ES-I3 (cell line): Measurements from ENCODE around the gene TOM1.
A peak's percentile ranks its signal among the peaks of the same experiment; 100 is the strongest.
"Not testable (repeated sequence)": the region's sequence is repeated elsewhere in the genome, so short reads cannot be mapped to it uniquely, and the experiment has no call there.

ENCODE experiments used
- H3K36me3 ChIP-seq: 2 replicates; pipeline ENCODE4 v1.6.1; 2013; ENCODE audit warnings: mild to moderate bottlenecking, low read length, control low read depth, moderate library complexity; ENCODE audit not compliant: insufficient read depth
- H3K4me1 ChIP-seq: 2 replicates; pipeline ENCODE4 v1.6.1; 2013; ENCODE audit warnings: mild to moderate bottlenecking, control low read depth, low read length; ENCODE audit not compliant: insufficient read depth
- H3K9ac ChIP-seq: 2 replicates; pipeline ENCODE4 v1.6.1; 2013; ENCODE audit warnings: low read depth, mild to moderate bottlenecking, low read length, moderate library complexity
- H3K9me3 ChIP-seq: 2 replicates; pipeline ENCODE4 v1.6.1; 2013; ENCODE audit warnings: mild to moderate bottlenecking, low read length, moderate library complexity; ENCODE audit not compliant: control insufficient read depth, insufficient read depth

TOM1 gene

DNA sequence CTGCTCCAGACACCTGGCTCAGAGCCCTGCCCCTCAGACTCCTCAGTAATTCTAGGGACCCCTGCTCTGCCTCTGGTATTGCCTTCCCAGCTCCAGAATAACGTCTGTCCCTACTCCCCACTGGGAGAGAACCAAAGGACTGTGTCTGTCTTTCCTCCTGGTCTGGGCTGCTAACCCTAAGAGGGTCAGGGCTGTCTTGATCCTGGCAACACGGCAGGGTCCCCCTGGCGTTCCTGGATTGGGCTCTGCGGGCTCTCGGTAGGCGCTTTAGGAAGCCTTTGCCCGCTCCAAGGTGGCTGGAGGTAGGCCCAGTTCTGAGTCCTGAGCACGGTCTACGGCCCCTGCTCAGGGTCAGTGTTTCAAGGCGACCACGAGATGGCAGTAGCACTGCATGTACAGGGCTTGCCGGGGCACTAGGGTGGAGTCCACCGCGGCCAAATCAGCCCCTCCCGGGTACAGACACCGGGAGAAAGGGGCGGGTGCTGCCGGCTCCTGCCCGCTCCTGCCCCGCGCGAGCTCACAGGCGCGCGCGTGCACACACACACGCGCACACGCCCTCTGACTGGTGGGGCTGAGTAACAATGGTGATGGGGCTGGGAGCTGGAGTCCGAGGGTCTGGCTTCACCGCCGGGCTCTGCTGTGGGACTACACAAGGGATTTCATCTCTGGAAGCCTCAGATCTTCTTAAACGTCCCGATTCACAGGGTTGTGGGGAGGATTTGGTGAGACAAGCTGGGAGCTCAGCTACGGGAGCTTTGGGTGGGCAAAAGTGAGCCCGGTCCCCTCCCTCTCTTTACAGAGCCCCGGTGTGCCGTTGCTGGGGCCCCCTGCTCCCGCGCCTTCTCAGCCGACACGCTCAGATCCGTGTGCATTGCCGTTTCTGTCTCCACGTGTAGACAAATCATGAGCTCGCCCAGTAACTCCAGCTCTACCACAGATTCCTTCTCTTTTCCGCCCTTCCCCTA is 51.1 kb downstream of the TOM1 start:
- H3K36me3 ChIP-seq, result no peaks in the 10 kb centered on the region
- peak overlapping the region; percentile 75 for H3K9ac ChIP-seq
- no peaks in the 10 kb centered on the region for H3K9me3 ChIP-seq
- peaks cover 2% of the 10 kb centered on the region; the same call in 1 of the 2 replicates for H3K4me1 ChIP-seq

DNA sequence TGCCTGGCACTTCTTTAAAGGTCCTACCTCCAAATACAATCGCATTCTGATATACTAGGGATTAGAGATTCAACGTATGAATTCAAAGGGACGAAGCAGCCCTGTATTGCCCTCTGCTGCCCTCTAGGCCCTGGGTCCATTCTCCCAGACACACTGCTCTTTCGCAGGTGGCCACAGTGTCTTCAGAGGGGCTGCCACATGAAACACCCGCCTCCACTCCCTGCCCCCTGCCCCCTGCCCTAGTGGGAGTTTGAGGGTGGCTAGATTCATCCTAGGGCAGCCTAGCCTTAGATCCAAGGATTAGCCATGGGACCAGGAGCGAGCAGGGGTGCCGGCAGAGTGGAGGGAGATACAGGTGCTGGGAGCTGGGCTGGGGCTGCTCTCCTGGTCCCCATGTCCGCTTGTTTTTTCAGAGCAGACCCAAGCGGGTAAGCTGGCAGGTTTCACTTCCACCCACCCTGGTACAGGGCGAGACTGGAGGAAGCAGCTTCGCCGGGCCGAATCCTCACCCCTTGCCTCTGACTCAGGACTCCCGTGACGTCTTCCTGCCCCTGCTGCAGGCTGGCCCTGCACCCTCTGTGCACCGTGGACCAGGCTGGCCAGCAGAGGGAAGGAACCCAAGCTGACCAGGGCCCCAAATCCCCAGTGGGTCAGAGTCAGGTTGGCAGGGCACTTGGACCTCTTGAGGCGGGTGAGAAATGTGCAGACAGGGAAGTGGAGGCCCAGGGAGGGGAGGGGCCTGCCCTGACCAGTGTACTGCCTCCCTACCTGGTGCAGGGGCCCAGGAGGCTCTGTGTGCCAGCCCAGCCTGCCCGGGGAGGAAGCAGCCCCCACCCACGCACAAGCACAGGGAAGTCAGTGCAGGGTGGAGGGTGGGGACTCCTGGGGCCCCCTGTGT is 52.8 kb downstream of the TOM1 start:
- H3K4me1 ChIP-seq, result peaks cover 2% of the 10 kb centered on the region; the same call in 1 of the 2 replicates
- no peak overlapping the region for H3K9ac ChIP-seq
- H3K36me3 ChIP-seq, result no peaks in the 10 kb centered on the region
- H3K9me3 ChIP-seq, result no peaks in the 10 kb centered on the region

- no peaks in the 10 kb centered on the region for H3K9me3 ChIP-seq
- peaks cover 2% of the 10 kb centered on the region; the same call in 1 of the 2 replicates for H3K4me1 ChIP-seq
- H3K36me3 ChIP-seq, result no peaks in the 10 kb centered on the region
- H3K9ac ChIP-seq, result no peak overlapping the region
Measured at GRCh38 chr22:35353318-35353717, 53.6 kb downstream of the TOM1 start.

DNA sequence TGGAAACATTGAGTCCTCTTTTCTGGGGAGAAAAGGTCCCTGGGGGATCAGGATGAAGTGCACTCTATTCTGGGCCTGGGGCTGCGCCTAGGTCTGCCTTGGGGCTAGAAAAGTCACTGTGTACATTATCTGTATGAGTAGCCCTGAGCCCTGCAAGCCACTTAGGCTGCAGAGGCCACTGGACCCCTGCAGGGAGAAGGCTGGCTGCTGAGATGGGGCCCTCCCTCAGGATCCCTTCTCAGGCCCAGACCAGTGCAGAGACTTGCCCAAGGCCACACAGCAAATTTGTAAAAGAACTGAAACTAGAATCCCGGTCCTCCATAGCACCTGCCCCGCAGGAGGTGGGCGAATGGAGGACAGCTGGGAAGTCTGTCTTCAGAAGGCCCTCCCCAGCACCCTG is 54.4 kb downstream of the TOM1 start:
- H3K9me3 ChIP-seq, result no peaks in the 10 kb centered on the region
- H3K4me1 ChIP-seq, result peaks cover 2% of the 10 kb centered on the region; the same call in 1 of the 2 replicates
- no peak overlapping the region for H3K9ac ChIP-seq
- no peaks in the 10 kb centered on the region for H3K36me3 ChIP-seq

- Histone ChIP-seq H3K36me3 (no peaks in the 10 kb centered on the region; the same call in 1 of the 2 replicates), H3K4me1 (peaks cover 6% of the 10 kb centered on the region; the same call in 1 of the 2 replicates), H3K9ac (no peak overlapping the region), H3K9me3 (no peaks in the 10 kb centered on the region)
Measured at GRCh38 chr22:35357883-35358621, 58.4 kb downstream of the TOM1 start.

GRCh38 chr22:35359380-35360065 is 59.8 kb downstream of the TOM1 start:
- Histone ChIP-seq H3K9me3 (no peaks in the 10 kb centered on the region), H3K4me1 (peaks cover 6% of the 10 kb centered on the region; the same call in 1 of the 2 replicates), H3K36me3 (no peaks in the 10 kb centered on the region; the same call in 1 of the 2 replicates), H3K9ac (no peak overlapping the region)

- H3K4me1 ChIP-seq, result peaks cover 6% of the 10 kb centered on the region; the same call in 1 of the 2 replicates
- H3K9me3 ChIP-seq, result no peaks in the 10 kb centered on the region
- H3K36me3 ChIP-seq, result no peaks in the 10 kb centered on the region; the same call in 1 of the 2 replicates
- H3K9ac ChIP-seq, result no peak overlapping the region
Measured at GRCh38 chr22:35361001-35361558, 61.4 kb downstream of the TOM1 start.

DNA sequence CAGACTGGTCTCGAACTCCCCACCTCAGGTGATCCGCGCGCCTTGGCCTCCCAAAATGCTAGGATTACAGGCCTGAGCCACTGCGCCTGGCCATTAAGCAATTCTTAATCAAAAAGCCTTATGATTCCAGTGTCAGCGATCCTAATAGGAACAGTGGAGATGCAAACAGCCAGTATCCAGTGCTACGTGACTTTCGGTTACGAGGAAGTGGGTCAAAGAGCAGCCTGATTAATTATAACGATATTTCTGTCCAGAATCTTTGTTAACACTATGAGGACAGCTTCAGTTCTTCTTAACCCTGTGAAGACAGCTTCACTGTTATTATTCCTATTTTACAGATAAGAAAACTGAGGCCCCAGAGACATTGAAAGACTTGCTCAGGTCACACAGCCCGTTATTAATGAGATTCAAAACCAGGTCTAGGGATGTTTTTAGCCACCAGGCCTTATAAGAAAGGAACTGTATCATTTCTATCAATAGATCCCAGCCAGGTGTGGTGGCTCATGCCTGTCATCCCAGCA is 63.9 kb downstream of the TOM1 start:
- no peak overlapping the region for H3K9ac ChIP-seq
- no peaks in the 10 kb centered on the region for H3K9me3 ChIP-seq
- no peaks in the 10 kb centered on the region; the same call in 1 of the 2 replicates for H3K36me3 ChIP-seq
- peaks cover 6% of the 10 kb centered on the region; the same call in 1 of the 2 replicates for H3K4me1 ChIP-seq

GRCh38 chr22:35364230-35364629 is 64.5 kb downstream of the TOM1 start:
- not testable (repeated sequence) for H3K9me3 ChIP-seq, H3K36me3 ChIP-seq, H3K4me1 ChIP-seq, H3K9ac ChIP-seq

DNA sequence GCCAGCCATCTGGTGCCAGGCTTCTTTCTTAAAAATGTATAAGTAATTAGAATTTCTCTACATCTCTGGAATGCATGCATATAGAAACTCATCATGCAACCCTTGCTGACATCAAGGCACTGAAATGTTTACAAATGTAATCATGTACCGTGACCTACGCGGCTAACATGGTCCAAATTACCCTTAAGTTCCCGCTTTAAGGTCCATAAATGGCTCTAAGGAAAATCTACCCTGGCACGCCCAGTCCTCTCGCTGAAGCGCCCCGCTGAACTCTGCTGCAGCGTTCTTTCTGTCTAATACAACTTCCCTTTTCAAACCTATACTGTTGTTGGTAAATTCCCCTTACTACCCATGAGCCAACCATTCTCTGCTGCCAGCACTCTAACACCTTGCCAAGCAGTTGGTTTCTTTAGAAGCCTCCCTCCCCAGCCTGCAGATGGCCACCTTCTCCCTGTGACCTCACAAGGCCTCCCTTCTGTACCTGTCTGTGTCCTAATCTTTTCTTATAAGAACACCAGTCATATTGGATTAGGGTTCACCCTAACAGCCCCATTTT is 67.7 kb downstream of the TOM1 start:
- Histone ChIP-seq H3K4me1 (peaks cover 12% of the 10 kb centered on the region; the same call in 1 of the 2 replicates), H3K9me3 (no peaks in the 10 kb centered on the region), H3K9ac (no peak overlapping the region), H3K36me3 (no peaks in the 10 kb centered on the region; the same call in 1 of the 2 replicates)

GRCh38 chr22:35368386-35368785 is 68.7 kb downstream of the TOM1 start:
- peaks cover 12% of the 10 kb centered on the region; the same call in 1 of the 2 replicates for H3K4me1 ChIP-seq
- no peaks in the 10 kb centered on the region for H3K9me3 ChIP-seq
- H3K36me3 ChIP-seq, result no peaks in the 10 kb centered on the region
- H3K9ac ChIP-seq, result no peak overlapping the region

GRCh38 chr22:35369996-35370395 is 70.3 kb downstream of the TOM1 start:
- peaks cover 13% of the 10 kb centered on the region for H3K4me1 ChIP-seq
- H3K9me3 ChIP-seq, result no peaks in the 10 kb centered on the region
- no peak overlapping the region for H3K9ac ChIP-seq
- no peaks in the 10 kb centered on the region for H3K36me3 ChIP-seq

- no peaks in the 10 kb centered on the region for H3K9me3 ChIP-seq
- H3K9ac ChIP-seq, result no peak overlapping the region
- peaks cover 40% of the 10 kb centered on the region for H3K4me1 ChIP-seq
- H3K36me3 ChIP-seq, result no peaks in the 10 kb centered on the region
Measured at GRCh38 chr22:35373781-35374180, 74.1 kb downstream of the TOM1 start.
